ENCODE measurements around the gene BIRC2. TPM values are rescaled to one million over a fixed set of nuclear protein-coding genes. Genes with fewer than 3 reads are reported as not detected.

The BIRC2 gene
- total RNA-seq, 1 experiment from 2014 or later: 32.0 TPM

DNA sequence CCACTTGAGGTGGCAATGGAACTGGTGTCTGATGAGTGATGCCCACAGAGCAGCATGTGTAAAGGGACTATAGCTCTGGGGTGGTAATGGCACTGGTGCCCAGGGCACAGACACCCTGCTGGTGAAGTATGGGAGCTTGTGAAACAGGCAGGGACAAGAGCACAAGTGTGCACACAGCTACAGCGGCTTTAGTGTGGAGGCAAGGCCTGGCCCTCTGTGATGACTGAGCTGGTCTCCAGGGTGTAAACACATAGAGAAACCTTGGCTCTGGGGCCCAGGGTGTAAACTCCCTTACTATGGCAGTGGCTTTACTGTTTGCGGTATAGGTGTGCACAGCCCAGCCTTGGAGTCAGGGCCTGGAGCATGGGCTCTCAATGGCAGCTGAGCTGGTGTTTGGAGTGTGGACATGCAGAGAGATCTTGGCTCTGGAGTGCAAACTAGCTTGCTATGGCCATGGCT is 46.3 kb downstream of the BIRC2 start:
- Histone ChIP-seq H3K4me1 (ENCODE audit: insufficient read depth, low read length, poor library complexity, severe bottlenecking) (no peaks in the 10 kb centered on the region), H3K4me3 (ENCODE audit: low read depth, low read length, poor library complexity, severe bottlenecking) (no peak overlapping the region), H3K27me3 (replicated peaks; ENCODE audit: insufficient read depth, low read depth, low read length, poor library complexity) (no peaks in the 10 kb centered on the region), H3K9me3 (ENCODE audit: low read depth, low read length, poor library complexity, severe bottlenecking) (no peaks in the 10 kb centered on the region), H3K36me3 (ENCODE audit: insufficient read depth, low read length, poor library complexity, severe bottlenecking) (peaks cover 32% of the 10 kb centered on the region), H3K27ac (ENCODE audit: low read depth, low read length, poor library complexity, severe bottlenecking) (no peak overlapping the region)
- TF ChIP-seq, protein P1, sequence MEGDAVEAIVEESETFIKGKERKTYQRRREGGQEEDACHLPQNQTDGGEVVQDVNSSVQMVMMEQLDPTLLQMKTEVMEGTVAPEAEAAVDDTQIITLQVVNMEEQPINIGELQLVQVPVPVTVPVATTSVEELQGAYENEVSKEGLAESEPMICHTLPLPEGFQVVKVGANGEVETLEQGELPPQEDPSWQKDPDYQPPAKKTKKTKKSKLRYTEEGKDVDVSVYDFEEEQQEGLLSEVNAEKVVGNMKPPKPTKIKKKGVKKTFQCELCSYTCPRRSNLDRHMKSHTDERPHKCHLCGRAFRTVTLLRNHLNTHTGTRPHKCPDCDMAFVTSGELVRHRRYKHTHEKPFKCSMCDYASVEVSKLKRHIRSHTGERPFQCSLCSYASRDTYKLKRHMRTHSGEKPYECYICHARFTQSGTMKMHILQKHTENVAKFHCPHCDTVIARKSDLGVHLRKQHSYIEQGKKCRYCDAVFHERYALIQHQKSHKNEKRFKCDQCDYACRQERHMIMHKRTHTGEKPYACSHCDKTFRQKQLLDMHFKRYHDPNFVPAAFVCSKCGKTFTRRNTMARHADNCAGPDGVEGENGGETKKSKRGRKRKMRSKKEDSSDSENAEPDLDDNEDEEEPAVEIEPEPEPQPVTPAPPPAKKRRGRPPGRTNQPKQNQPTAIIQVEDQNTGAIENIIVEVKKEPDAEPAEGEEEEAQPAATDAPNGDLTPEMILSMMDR (conservative IDR thresholded peaks at IDR 0.05; ENCODE audit: low read depth, low read length): no peak
- TF ChIP-seq EZH2 (IDR thresholded peaks at IDR 0.05; ENCODE audit: borderline replicate concordance, low read depth, low read length, poor library complexity, severe bottlenecking): no peak
- ChIA-PET POLR2A (ENCODE audit: low non-redundant PET) (interaction anchor here (0.8 kb wide), 1 partner anchor 15 kb away, joined by 4 read pairs; no protein-coding TSS in a partner anchor), CTCF (no interaction called here)
- intact Hi-C loops (cut with micrococcal nuclease; ENCODE audit: unreplicated experiment): no loop called here
- no TSS peak for BruUV-seq (replicated peaks)
- no peak for DNase-seq (ENCODE audit: low spot score)

- BruUV-seq (replicated peaks): no TSS peak
- no peak for DNase-seq (ENCODE audit: low spot score)
- ChIA-PET CTCF (no interaction called here), POLR2A (ENCODE audit: low non-redundant PET) (no interaction called here)
- intact Hi-C loops (cut with micrococcal nuclease; ENCODE audit: unreplicated experiment): no loop called here
- Histone ChIP-seq H3K4me3 (ENCODE audit: low read depth, low read length, poor library complexity, severe bottlenecking) (no peak overlapping the region), H3K27ac (ENCODE audit: low read depth, low read length, poor library complexity, severe bottlenecking) (no peak overlapping the region), H3K27me3 (replicated peaks; ENCODE audit: insufficient read depth, low read depth, low read length, poor library complexity) (no peaks in the 10 kb centered on the region), H3K36me3 (ENCODE audit: insufficient read depth, low read length, poor library complexity, severe bottlenecking) (peaks cover 50% of the 10 kb centered on the region), H3K9me3 (ENCODE audit: low read depth, low read length, poor library complexity, severe bottlenecking) (no peaks in the 10 kb centered on the region), H3K4me1 (ENCODE audit: insufficient read depth, low read length, poor library complexity, severe bottlenecking) (no peaks in the 10 kb centered on the region)
- TF ChIP-seq EZH2 (IDR thresholded peaks at IDR 0.05; ENCODE audit: borderline replicate concordance, low read depth, low read length, poor library complexity, severe bottlenecking): no peak
- TF ChIP-seq, protein P1 (conservative IDR thresholded peaks at IDR 0.05; ENCODE audit: low read depth, low read length): no peak
These were observed 48.8 kb downstream of the BIRC2 start for GRCh38 chr11:102395720-102396393.

- intact Hi-C loops (cut with micrococcal nuclease; ENCODE audit: unreplicated experiment): no loop called here
- CTCF ChIA-PET: no interaction called here
These were observed 49.9 kb downstream of the BIRC2 start for GRCh38 chr11:102396708-102397563.

More at GRCh38 chr11:102396708-102397563, 49.9 kb downstream of the BIRC2 start:
- POLR2A ChIA-PET (ENCODE audit: low non-redundant PET): no interaction called here
- H3K4me1 ChIP-seq (ENCODE audit: insufficient read depth, low read length, poor library complexity, severe bottlenecking): no peaks in the 10 kb centered on the region
- no peak for DNase-seq (ENCODE audit: low spot score)
- H3K4me3 ChIP-seq (ENCODE audit: low read depth, low read length, poor library complexity, severe bottlenecking): no peak overlapping the region
- peaks cover 61% of the 10 kb centered on the region for H3K36me3 ChIP-seq (ENCODE audit: insufficient read depth, low read length, poor library complexity, severe bottlenecking)
- H3K27me3 ChIP-seq (replicated peaks; ENCODE audit: insufficient read depth, low read depth, low read length, poor library complexity): no peaks in the 10 kb centered on the region
- no peak overlapping the region for H3K27ac ChIP-seq (ENCODE audit: low read depth, low read length, poor library complexity, severe bottlenecking)
- no peaks in the 10 kb centered on the region for H3K9me3 ChIP-seq (ENCODE audit: low read depth, low read length, poor library complexity, severe bottlenecking)
- no peak for TF ChIP-seq EZH2 (IDR thresholded peaks at IDR 0.05; ENCODE audit: borderline replicate concordance, low read depth, low read length, poor library complexity, severe bottlenecking)
- TF ChIP-seq, protein P1 (conservative IDR thresholded peaks at IDR 0.05; ENCODE audit: low read depth, low read length): no peak
- no TSS peak for BruUV-seq (replicated peaks)
